Astrocyte (in vitro differentiated cells and primary cell): Measurements from ENCODE around the gene LRGUK.

ENCODE experiments used
- EZH2 ChIP-seq: IDR thresholded peaks from 2 replicates; pipeline ENCODE4 v1.6.1; 2012; ENCODE audit warnings: mild to moderate bottlenecking, low read length, inconsistent platforms; ENCODE audit not compliant: insufficient read depth
- TF ChIP-seq, protein P1 (sequence below): IDR thresholded peaks from 2 replicates; pipeline ENCODE4 v1.5.1; 2011; ENCODE audit warnings: low read depth, mild to moderate bottlenecking, inconsistent platforms, low read length, moderate library complexity; ENCODE audit not compliant: insufficient read depth

DNA sequence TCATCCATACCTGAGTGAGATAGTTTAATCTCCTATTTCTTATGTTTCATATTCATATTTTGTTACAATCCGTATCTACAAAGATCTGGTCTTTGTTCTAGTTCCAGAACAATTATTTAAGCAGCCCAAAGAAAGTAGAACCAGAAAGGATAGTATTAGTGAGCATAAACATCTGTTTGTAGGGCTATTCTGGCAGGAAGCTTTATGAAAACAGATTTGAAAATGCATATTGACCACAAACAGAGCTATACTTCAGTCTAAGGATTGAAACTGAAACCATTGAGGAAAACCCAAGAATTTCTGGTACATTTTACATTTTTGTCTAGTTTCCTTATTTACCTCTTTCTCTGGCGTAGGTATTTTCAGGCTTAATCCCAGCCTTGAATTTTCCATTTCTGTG, 28.1 kb downstream of the LRGUK start:
- TF ChIP-seq, protein P1, sequence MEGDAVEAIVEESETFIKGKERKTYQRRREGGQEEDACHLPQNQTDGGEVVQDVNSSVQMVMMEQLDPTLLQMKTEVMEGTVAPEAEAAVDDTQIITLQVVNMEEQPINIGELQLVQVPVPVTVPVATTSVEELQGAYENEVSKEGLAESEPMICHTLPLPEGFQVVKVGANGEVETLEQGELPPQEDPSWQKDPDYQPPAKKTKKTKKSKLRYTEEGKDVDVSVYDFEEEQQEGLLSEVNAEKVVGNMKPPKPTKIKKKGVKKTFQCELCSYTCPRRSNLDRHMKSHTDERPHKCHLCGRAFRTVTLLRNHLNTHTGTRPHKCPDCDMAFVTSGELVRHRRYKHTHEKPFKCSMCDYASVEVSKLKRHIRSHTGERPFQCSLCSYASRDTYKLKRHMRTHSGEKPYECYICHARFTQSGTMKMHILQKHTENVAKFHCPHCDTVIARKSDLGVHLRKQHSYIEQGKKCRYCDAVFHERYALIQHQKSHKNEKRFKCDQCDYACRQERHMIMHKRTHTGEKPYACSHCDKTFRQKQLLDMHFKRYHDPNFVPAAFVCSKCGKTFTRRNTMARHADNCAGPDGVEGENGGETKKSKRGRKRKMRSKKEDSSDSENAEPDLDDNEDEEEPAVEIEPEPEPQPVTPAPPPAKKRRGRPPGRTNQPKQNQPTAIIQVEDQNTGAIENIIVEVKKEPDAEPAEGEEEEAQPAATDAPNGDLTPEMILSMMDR, result no peak
- no peak for TF ChIP-seq EZH2
